Gastrocnemius medialis (tissue), 4 donors: Measurements from ENCODE around the gene MAOA.

Source experiments
- CTCF ChIP-seq, 5 experiments: fragments of 450-650 bp in 3 of 5; fragments of 200-600 bp in 2 of 5; sonication (generic) in 2 of 5; IDR thresholded peaks in 4 of 5; conservative IDR thresholded peaks in 1 of 5; 1 replicate in 4 of 5; 2 replicates in 1 of 5; pipeline ENCODE4 v1.5.1; 2016 to 2019; ENCODE audit warnings: antibody characterized with exemption in 5 of 5, mild to moderate bottlenecking in 3 of 5, moderate library complexity in 3 of 5
- POLR2A ChIP-seq, 2 donors: fragments of 450-650 bp; IDR thresholded peaks; one replicate each; pipeline ENCODE4 v1.6.1; 2017; ENCODE audit warnings: antibody characterized with exemption in 2 of 2, mild to moderate bottlenecking in 2 of 2, moderate library complexity in 2 of 2

DNA sequence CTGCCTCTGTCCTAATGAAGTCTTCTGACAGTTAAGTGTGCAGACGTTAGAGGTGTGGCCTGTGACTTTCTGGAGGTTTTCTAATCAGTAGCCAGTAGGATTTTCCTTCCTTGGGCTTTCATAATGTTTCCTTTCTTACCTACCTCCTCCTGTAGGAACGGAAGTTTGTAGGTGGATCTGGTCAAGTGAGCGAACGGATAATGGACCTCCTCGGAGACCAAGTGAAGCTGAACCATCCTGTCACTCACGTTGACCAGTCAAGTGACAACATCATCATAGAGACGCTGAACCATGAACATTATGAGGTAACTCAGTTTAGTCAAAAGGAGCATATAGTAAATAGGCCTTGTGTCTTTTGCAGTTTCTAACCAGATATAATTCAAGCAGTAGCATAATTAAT is 75.0 kb downstream of the MAOA start:
- TF ChIP-seq CTCF (IDR thresholded peaks at IDR 0.05 in 4 of 5, conservative IDR thresholded peaks at IDR 0.05 in 1 of 5) (no peak), POLR2A (IDR thresholded peaks at IDR 0.05) (no peak)
